H1 (cell line): Measurements from ENCODE around the gene CAD. TPM values are rescaled to one million over a fixed set of nuclear protein-coding genes. Genes with fewer than 3 reads are reported as not detected.

Source experiments
- CEBPB ChIP-seq: IDR thresholded peaks from 2 replicates; pipeline ENCODE4 v1.6.1; 2012; ENCODE audit warnings: low read depth, low read length
- HDAC2 ChIP-seq, 2 experiments: fragments of 300-600 bp in 1 of 2; sonication (generic) in 1 of 2; IDR thresholded peaks; 2 replicates each; pipeline ENCODE4 v1.6.1; 2011 to 2012; ENCODE audit warnings: low read depth in 2 of 2, low read length in 2 of 2, mild to moderate bottlenecking in 2 of 2, moderate library complexity in 2 of 2, borderline replicate concordance in 1 of 2, inconsistent platforms in 1 of 2
- HDAC6 ChIP-seq: IDR thresholded peaks from one replicate; pipeline ENCODE4 v1.7.1; 2012; ENCODE audit warnings: low read depth, mild to moderate bottlenecking, inconsistent platforms, low read length, moderate library complexity
- JUND ChIP-seq: IDR thresholded peaks from 2 replicates; pipeline ENCODE4 v1.6.1; 2011; ENCODE audit warnings: mild to moderate bottlenecking, improper control_type of control experiment, low read length
- KDM1A ChIP-seq: fragments of 200-600, 300-600 bp; sonication (generic); IDR thresholded peaks from 2 replicates; pipeline ENCODE4 v1.7.1; 2016; ENCODE audit warnings: mild to moderate bottlenecking, low read length, borderline replicate concordance
- NRF1 ChIP-seq: IDR thresholded peaks from 2 replicates; pipeline ENCODE4 v1.6.1; 2011; ENCODE audit warnings: mild to moderate bottlenecking, low read depth, low read length, improper control_type of control experiment
- POU5F1 ChIP-seq: IDR thresholded peaks from 2 replicates; pipeline ENCODE4 v1.6.1; 2011; ENCODE audit warnings: low read depth, mild to moderate bottlenecking, low read length, moderate library complexity
- RAD21 ChIP-seq, 2 experiments: IDR thresholded peaks in 1 of 2; conservative IDR thresholded peaks in 1 of 2; 2 replicates each; pipeline ENCODE4 v1.6.1; 2011; ENCODE audit warnings: low read depth in 2 of 2, low read length in 2 of 2, improper control_type of control experiment in 1 of 2, inconsistent platforms in 1 of 2, mild to moderate bottlenecking in 1 of 2, moderate library complexity in 1 of 2
- RNF2 ChIP-seq: fragments of 200-900, 300-1000 bp; sonication (generic); IDR thresholded peaks from 2 replicates; pipeline ENCODE4 v1.7.1; 2016; ENCODE audit warnings: borderline replicate concordance, low read depth, mild to moderate bottlenecking, antibody characterized with exemption, low read length; ENCODE audit not compliant: poor library complexity, severe bottlenecking; ENCODE audit errors: missing control alignments
- RXRA ChIP-seq: IDR thresholded peaks from 2 replicates; pipeline ENCODE4 v1.6.1; 2011; ENCODE audit warnings: low read depth, mild to moderate bottlenecking, low read length, moderate library complexity; ENCODE audit not compliant: insufficient read depth
- SIN3A ChIP-seq, 2 experiments: IDR thresholded peaks in 1 of 2; conservative IDR thresholded peaks in 1 of 2; 2 replicates each; pipeline ENCODE4 v1.6.1; 2011 to 2012; ENCODE audit warnings: low read length in 2 of 2, improper control_type of control experiment in 1 of 2, low read depth in 1 of 2, mild to moderate bottlenecking in 1 of 2
- SUZ12 ChIP-seq: fragments of 200-600 bp; sonication (generic); IDR thresholded peaks from 2 replicates; pipeline ENCODE4 v1.6.1; 2012; ENCODE audit warnings: mild to moderate bottlenecking, inconsistent platforms, low read length, moderate library complexity, mixed read lengths
- TAF1 ChIP-seq: IDR thresholded peaks from 2 replicates; pipeline ENCODE4 v1.6.1; 2011; ENCODE audit warnings: mild to moderate bottlenecking, low read depth, low read length
- polyA plus RNA-seq, 7 experiments: library from polyadenylated mRNA; depleted of rRNA in 3 of 7; stranded (reverse) in 5 of 7; unstranded in 2 of 7; fragments of >200 nt in 5 of 7; fragments of 200-250 nt in 2 of 7; gene quantifications; 1 replicate in 5 of 7; 2 replicates in 1 of 7; 4 replicates in 1 of 7; pipeline versions ENCODE4 v1.2.1 to v1.2.3, GENCODE V29; 2011 to 2013; ENCODE audit warnings: missing spikeins in 2 of 7, mixed read lengths in 2 of 7
- total RNA-seq: library from RNA; stranded (reverse); fragmentation: NEBNext Ultra II Directional; extraction: Animal tissue kit (Norgen Biotek cat#: 25700); gene quantifications from 2 replicates; pipeline ENCODE4 v1.2.1, GENCODE V29; 2021
- TF ChIP-seq, protein P1 (sequence below): IDR thresholded peaks from 2 replicates; pipeline ENCODE4 v1.6.1; 2012; ENCODE audit warnings: inconsistent platforms
- TF ChIP-seq, protein P2 (sequence below): IDR thresholded peaks from 2 replicates; pipeline ENCODE4 v1.6.1; 2011; ENCODE audit warnings: low read depth, mild to moderate bottlenecking, low read length; ENCODE audit not compliant: insufficient read depth
- TF ChIP-seq, protein P3 (sequence below): IDR thresholded peaks from 2 replicates; pipeline ENCODE4 v1.6.1; 2012; ENCODE audit warnings: low read length, inconsistent platforms

The CAD gene
- total and polyA plus RNA-seq, 2 of the 8 experiments (the other 6 are each of a cell fraction or from before 2014, with no cell fraction given), result 130 to 146 TPM

DNA sequence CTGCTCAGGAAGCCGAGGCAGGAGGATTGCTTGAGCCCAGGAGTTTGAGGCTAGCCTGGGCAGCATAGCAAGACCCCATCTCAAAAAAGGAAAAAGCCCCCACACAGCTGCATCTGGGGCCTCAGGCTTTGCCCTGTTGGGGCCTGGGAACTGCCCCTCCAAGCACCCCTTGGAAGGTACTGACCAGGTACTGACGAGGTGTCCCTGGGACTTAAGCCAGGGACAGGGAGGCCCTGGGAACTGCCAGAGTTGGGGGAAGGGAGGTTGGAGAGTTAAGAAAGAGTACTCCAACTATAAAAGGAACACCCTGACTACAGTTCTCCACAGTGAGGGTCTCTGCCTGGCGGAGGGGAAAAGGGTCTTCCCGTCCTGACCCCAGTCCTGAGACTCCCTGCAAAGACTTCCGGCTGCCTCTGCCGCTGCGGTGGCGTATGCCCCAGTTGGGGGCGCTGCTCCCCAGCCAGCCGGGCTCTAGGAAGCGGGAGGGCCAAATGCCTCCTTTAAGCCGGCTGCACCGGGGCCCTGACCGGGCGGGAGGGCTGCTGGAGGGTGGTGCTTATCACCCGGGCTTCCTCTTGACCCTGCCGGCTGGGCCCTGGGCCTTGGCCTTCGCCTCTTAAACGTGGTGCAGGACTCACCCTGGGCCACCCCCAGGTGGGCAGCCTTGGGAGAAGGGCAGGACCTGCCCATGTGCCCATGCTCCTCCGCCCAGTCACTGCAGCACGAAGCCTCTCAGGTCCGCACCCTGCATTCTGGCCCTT lies 32.9 kb downstream of the CAD start (continued):
- TF ChIP-seq, protein P1, sequence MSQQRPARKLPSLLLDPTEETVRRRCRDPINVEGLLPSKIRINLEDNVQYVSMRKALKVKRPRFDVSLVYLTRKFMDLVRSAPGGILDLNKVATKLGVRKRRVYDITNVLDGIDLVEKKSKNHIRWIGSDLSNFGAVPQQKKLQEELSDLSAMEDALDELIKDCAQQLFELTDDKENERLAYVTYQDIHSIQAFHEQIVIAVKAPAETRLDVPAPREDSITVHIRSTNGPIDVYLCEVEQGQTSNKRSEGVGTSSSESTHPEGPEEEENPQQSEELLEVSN, result peak; percentile 89
- TF ChIP-seq NRF1 (no peak), TAF1 (0 out of 2 replicates have a peak, but pooled peaks have one; percentile 35), CEBPB (no peak), POU5F1 (no peak), JUND (0 out of 2 replicates have a peak, but pooled peaks have one; percentile 9), RXRA (no peak), SUZ12 (0 out of 2 replicates have a peak, but pooled peaks have one; percentile 23), SIN3A (conservative IDR thresholded peaks at IDR 0.05 in 1 of 2, IDR thresholded peaks at IDR 0.05 in 1 of 2; ENCODE audit: low read depth in 1 of 2, low read length in 2 of 2) (0 out of 4 replicates have a peak, but pooled peaks of 1 of the 2 experiments have one; percentile 40), HDAC6 (no peak), RAD21 (IDR thresholded peaks at IDR 0.05 in 1 of 2, conservative IDR thresholded peaks at IDR 0.05 in 1 of 2; ENCODE audit: low read depth in 2 of 2, low read length in 2 of 2) (peak; percentile 95 to 96), HDAC2 (IDR thresholded peaks at IDR 0.05; ENCODE audit: borderline replicate concordance in 1 of 2, low read depth in 2 of 2, low read length in 2 of 2) (no peak), KDM1A (no peak; the same call in 1 of the 2 replicates), RNF2 (no peak)
- TF ChIP-seq, protein P2, sequence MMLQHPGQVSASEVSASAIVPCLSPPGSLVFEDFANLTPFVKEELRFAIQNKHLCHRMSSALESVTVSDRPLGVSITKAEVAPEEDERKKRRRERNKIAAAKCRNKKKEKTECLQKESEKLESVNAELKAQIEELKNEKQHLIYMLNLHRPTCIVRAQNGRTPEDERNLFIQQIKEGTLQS, result no peak
- TF ChIP-seq, protein P3, sequence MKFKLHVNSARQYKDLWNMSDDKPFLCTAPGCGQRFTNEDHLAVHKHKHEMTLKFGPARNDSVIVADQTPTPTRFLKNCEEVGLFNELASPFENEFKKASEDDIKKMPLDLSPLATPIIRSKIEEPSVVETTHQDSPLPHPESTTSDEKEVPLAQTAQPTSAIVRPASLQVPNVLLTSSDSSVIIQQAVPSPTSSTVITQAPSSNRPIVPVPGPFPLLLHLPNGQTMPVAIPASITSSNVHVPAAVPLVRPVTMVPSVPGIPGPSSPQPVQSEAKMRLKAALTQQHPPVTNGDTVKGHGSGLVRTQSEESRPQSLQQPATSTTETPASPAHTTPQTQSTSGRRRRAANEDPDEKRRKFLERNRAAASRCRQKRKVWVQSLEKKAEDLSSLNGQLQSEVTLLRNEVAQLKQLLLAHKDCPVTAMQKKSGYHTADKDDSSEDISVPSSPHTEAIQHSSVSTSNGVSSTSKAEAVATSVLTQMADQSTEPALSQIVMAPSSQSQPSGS, result no peak
- TF ChIP-seq, all 59 proteins: peak for 19
